Measurements from ENCODE around the gene SEMA7A.

SEMA7A gene

GRCh38 chr15:74414081-74414580, 19.6 kb downstream of the SEMA7A start:
- DNase-seq = no peak

- DNase-seq = no peak
These were observed 20.2 kb downstream of the SEMA7A start for GRCh38 chr15:74413350-74414080.

GRCh38 chr15:74412159-74412558, 21.6 kb downstream of the SEMA7A start:
- no peak for DNase-seq

- no peak for DNase-seq
These were observed 22.1 kb downstream of the SEMA7A start for GRCh38 chr15:74411686-74412085.

GRCh38 chr15:74410502-74410901, 23.3 kb downstream of the SEMA7A start:
- no peak for DNase-seq

- DNase-seq = no peak
These were observed 24.5 kb downstream of the SEMA7A start for GRCh38 chr15:74409225-74409624.

- DNase-seq = no peak
These were observed 24.9 kb downstream of the SEMA7A start for GRCh38 chr15:74408815-74409214.

- no peak for DNase-seq
These were observed 25.4 kb downstream of the SEMA7A start for GRCh38 chr15:74408385-74408784.

- DNase-seq = no peak
These were observed 26.6 kb downstream of the SEMA7A start for GRCh38 chr15:74406992-74407705.

GRCh38 chr15:74406517-74406916, 27.2 kb downstream of the SEMA7A start:
- DNase-seq = no peak

GRCh38 chr15:74405823-74406222, 27.9 kb downstream of the SEMA7A start:
- DNase-seq = no peak

GRCh38 chr15:74403991-74404563, 29.7 kb downstream of the SEMA7A start:
- peak; percentile 48 for DNase-seq

- no peak for DNase-seq
These were observed 30.2 kb downstream of the SEMA7A start for GRCh38 chr15:74403588-74403919.

- DNase-seq = peak; percentile 94
These were observed 30.7 kb downstream of the SEMA7A start for GRCh38 chr15:74402873-74403587.

- peak; percentile 51 for DNase-seq
These were observed 31.4 kb downstream of the SEMA7A start for GRCh38 chr15:74402337-74402841.

GRCh38 chr15:74400915-74401757, 32.6 kb downstream of the SEMA7A start:
- DNase-seq = peak; percentile 70

- peak; percentile 58 for DNase-seq
These were observed 33.4 kb downstream of the SEMA7A start for GRCh38 chr15:74400313-74400860.

GRCh38 chr15:74399511-74400312, 34.0 kb downstream of the SEMA7A start:
- DNase-seq = peak; percentile 74

GRCh38 chr15:74399100-74399499, 34.7 kb downstream of the SEMA7A start:
- no peak for DNase-seq

- no peak for DNase-seq
These were observed 35.6 kb downstream of the SEMA7A start for GRCh38 chr15:74398183-74398582.
